ENCODE data around the gene PPP2R5C.
"Not testable (repeated sequence)": the region's sequence is repeated elsewhere in the genome, so short reads cannot be mapped to it uniquely, and the experiment has no call there.

The PPP2R5C gene

GRCh38 chr14:101783260-101784016 is 21.9 kb downstream of the PPP2R5C start:
- no peak for DNase-seq

- DNase-seq, result no peak
These were observed 23.1 kb downstream of the PPP2R5C start for GRCh38 chr14:101784631-101785030.

GRCh38 chr14:101788016-101788635 is 26.6 kb downstream of the PPP2R5C start:
- no peak for DNase-seq

- no peak for DNase-seq
These were observed 27.7 kb downstream of the PPP2R5C start for GRCh38 chr14:101789222-101789621.

GRCh38 chr14:101790232-101790631 is 28.7 kb downstream of the PPP2R5C start:
- DNase-seq, result no peak

- DNase-seq, result no peak
These were observed 30.5 kb downstream of the PPP2R5C start for GRCh38 chr14:101791919-101792572.

GRCh38 chr14:101796016-101796415 is 34.5 kb downstream of the PPP2R5C start:
- DNase-seq, result no peak

GRCh38 chr14:101796479-101796878 is 35.0 kb downstream of the PPP2R5C start:
- no peak for DNase-seq

GRCh38 chr14:101797856-101798255 is 36.3 kb downstream of the PPP2R5C start:
- no peak for DNase-seq

- not testable (repeated sequence) for DNase-seq
These were observed 42.9 kb downstream of the PPP2R5C start for GRCh38 chr14:101804373-101804772.

GRCh38 chr14:101806252-101806651 is 44.7 kb downstream of the PPP2R5C start:
- not testable (repeated sequence) for DNase-seq

- DNase-seq, result no peak
These were observed 46.6 kb downstream of the PPP2R5C start for GRCh38 chr14:101808020-101808641.

GRCh38 chr14:101808894-101809670 is 47.6 kb downstream of the PPP2R5C start:
- no peak for DNase-seq

GRCh38 chr14:101809671-101810514 is 48.4 kb downstream of the PPP2R5C start:
- DNase-seq, result peak; percentile 96

- no peak for DNase-seq
These were observed 49.5 kb downstream of the PPP2R5C start for GRCh38 chr14:101810897-101811621.

GRCh38 chr14:101812071-101812470 is 50.6 kb downstream of the PPP2R5C start:
- DNase-seq, result peak; percentile 32

GRCh38 chr14:101813171-101813759 is 51.8 kb downstream of the PPP2R5C start:
- no peak for DNase-seq

GRCh38 chr14:101813833-101814232 is 52.3 kb downstream of the PPP2R5C start:
- no peak for DNase-seq

GRCh38 chr14:101814934-101815333 is 53.4 kb downstream of the PPP2R5C start:
- DNase-seq, result no peak

- DNase-seq, result peak; percentile 43
These were observed 54.5 kb downstream of the PPP2R5C start for GRCh38 chr14:101815994-101816393.
